OCI-LY1 (cell line): Measurements from ENCODE around the gene PROK2.

Experiments
- H2AFZ ChIP-seq: fragments of 200-600 bp; sonication (generic), shearing (Covaris generic); 2 replicates; pipeline ENCODE4 v1.6.0; 2014; ENCODE audit warnings: antibody characterized with exemption, mild to moderate bottlenecking, low read length
- H3F3A ChIP-seq: fragments of 200-600 bp; sonication (generic), shearing (Covaris generic); 2 replicates; pipeline ENCODE4 v1.6.0; 2014; ENCODE audit warnings: mild to moderate bottlenecking, antibody characterized with exemption, low read length, moderate library complexity; ENCODE audit not compliant: insufficient read depth
- H3K27ac ChIP-seq: fragments of 200-600 bp; sonication (generic); 2 replicates; pipeline ENCODE4 v1.5.1; 2014; ENCODE audit warnings: low read length, mixed run types, mild to moderate bottlenecking, low read depth; ENCODE audit not compliant: poor library complexity, severe bottlenecking
- H3K27me3 ChIP-seq: fragments of 200-600 bp; sonication (generic); 2 replicates; pipeline ENCODE4 v1.6.0; 2014; ENCODE audit warnings: antibody characterized with exemption, mild to moderate bottlenecking, low read length, moderate library complexity; ENCODE audit not compliant: insufficient read depth
- H3K36me3 ChIP-seq: fragments of 200-600 bp; sonication (generic); 2 replicates; pipeline ENCODE4 v1.6.1; 2014; ENCODE audit warnings: mild to moderate bottlenecking, antibody characterized with exemption, low read length, moderate library complexity, mixed read lengths; ENCODE audit not compliant: insufficient read depth
- H3K4me1 ChIP-seq: fragments of 200-600 bp; sonication (generic); 2 replicates; pipeline ENCODE4 v1.5.1; 2014; ENCODE audit warnings: mild to moderate bottlenecking, low read length, moderate library complexity; ENCODE audit not compliant: insufficient read depth, severe bottlenecking
- H3K4me2 ChIP-seq: fragments of 200-600 bp; sonication (generic), shearing (Covaris generic); 2 replicates; pipeline ENCODE4 v1.6.1; 2014; ENCODE audit warnings: low read length
- H3K4me3 ChIP-seq: fragments of 200-600 bp; sonication (generic); 2 replicates; pipeline ENCODE4 v1.5.1; 2014; ENCODE audit warnings: low read length, low read depth, mild to moderate bottlenecking, mixed read lengths; ENCODE audit not compliant: poor library complexity, severe bottlenecking
- H3K79me2 ChIP-seq: fragments of 200-600 bp; shearing (Covaris generic); 2 replicates; pipeline ENCODE4 v1.6.1; 2016; ENCODE audit warnings: mixed run types, low read length, mixed read lengths; ENCODE audit not compliant: insufficient read depth
- H3K9ac ChIP-seq: fragments of 200-600 bp; sonication (generic), shearing (Covaris generic); 2 replicates; pipeline ENCODE4 v1.6.1; 2014; ENCODE audit warnings: mild to moderate bottlenecking, low read length, mixed read lengths
- H3K9me2 ChIP-seq: fragments of 200-600 bp; sonication (generic), shearing (Covaris generic); 2 replicates; pipeline ENCODE4 v1.6.1; 2014; ENCODE audit warnings: low read depth, mild to moderate bottlenecking, low read length, mixed read lengths
- H3K9me3 ChIP-seq: fragments of 200-600 bp; shearing (Covaris generic); 2 replicates; pipeline ENCODE4 v1.6.1; 2014; ENCODE audit warnings: low read length, mixed read lengths
- H4K20me1 ChIP-seq: fragments of 200-600 bp; sonication (generic), shearing (Covaris generic); 2 replicates; pipeline ENCODE4 v1.6.0; 2016; ENCODE audit warnings: mild to moderate bottlenecking, low read length; ENCODE audit not compliant: insufficient read depth
- CTCF ChIP-seq: fragments of 200-600 bp; sonication (generic), shearing (Covaris generic); IDR thresholded peaks from 2 replicates; pipeline ENCODE4 v1.5.1; 2017; ENCODE audit warnings: mild to moderate bottlenecking, antibody characterized with exemption, low read length, moderate library complexity, mixed read lengths
- EZH2 ChIP-seq: fragments of 200-600 bp; sonication (generic), shearing (Covaris generic); IDR thresholded peaks from 2 replicates; pipeline ENCODE4 v1.8.0; 2017; ENCODE audit warnings: borderline replicate concordance, mixed run types, mild to moderate bottlenecking, antibody characterized with exemption, low read length, moderate library complexity, mixed read lengths

The PROK2 gene

GRCh38 chr3:71805199-71805598 is 20.3 kb upstream of the PROK2 start:
- H2AFZ ChIP-seq: no peak overlapping the region
- H3K4me2 ChIP-seq: no peak overlapping the region
- H3F3A ChIP-seq: no peaks in the 10 kb centered on the region
- no peaks in the 10 kb centered on the region for H3K9me3 ChIP-seq
- TF ChIP-seq EZH2 (no peak), CTCF (no peak)
- no peaks in the 10 kb centered on the region for H3K27me3 ChIP-seq
- H3K27ac ChIP-seq: no peak overlapping the region
- no peak overlapping the region for H3K4me3 ChIP-seq
- no peaks in the 10 kb centered on the region for H3K9me2 ChIP-seq
- no peaks in the 10 kb centered on the region for H3K79me2 ChIP-seq
- no peak overlapping the region for H3K9ac ChIP-seq
- no peaks in the 10 kb centered on the region for H3K36me3 ChIP-seq
- no peaks in the 10 kb centered on the region for H4K20me1 ChIP-seq
- H3K4me1 ChIP-seq: no peaks in the 10 kb centered on the region

GRCh38 chr3:71803248-71803647 is 18.3 kb upstream of the PROK2 start:
- Histone ChIP-seq H3K36me3 (no peaks in the 10 kb centered on the region), H3K27me3 (no peaks in the 10 kb centered on the region), H3K9me2 (no peaks in the 10 kb centered on the region), H3K4me2 (no peak overlapping the region), H3K4me1 (no peaks in the 10 kb centered on the region), H3K4me3 (no peak overlapping the region), H3K27ac (no peak overlapping the region), H2AFZ (no peak overlapping the region), H3F3A (no peaks in the 10 kb centered on the region), H3K9ac (no peak overlapping the region), H4K20me1 (no peaks in the 10 kb centered on the region), H3K9me3 (no peaks in the 10 kb centered on the region), H3K79me2 (no peaks in the 10 kb centered on the region)
- TF ChIP-seq EZH2 (no peak), CTCF (no peak)

GRCh38 chr3:71801986-71802385 is 17.0 kb upstream of the PROK2 start:
- no peak overlapping the region for H2AFZ ChIP-seq
- no peak overlapping the region for H3K27ac ChIP-seq
- H3K4me3 ChIP-seq: no peak overlapping the region
- H3K9me3 ChIP-seq: no peaks in the 10 kb centered on the region
- no peaks in the 10 kb centered on the region for H3K27me3 ChIP-seq
- no peaks in the 10 kb centered on the region for H3K4me1 ChIP-seq
- no peaks in the 10 kb centered on the region for H3F3A ChIP-seq
- no peaks in the 10 kb centered on the region for H3K9me2 ChIP-seq
- no peak for TF ChIP-seq CTCF
- TF ChIP-seq EZH2: no peak
- H3K79me2 ChIP-seq: no peaks in the 10 kb centered on the region
- no peaks in the 10 kb centered on the region for H3K36me3 ChIP-seq
- no peak overlapping the region for H3K4me2 ChIP-seq
- no peaks in the 10 kb centered on the region for H4K20me1 ChIP-seq
- no peak overlapping the region for H3K9ac ChIP-seq
